ENCODE data around the gene BRDT.

Gene BRDT

DNA sequence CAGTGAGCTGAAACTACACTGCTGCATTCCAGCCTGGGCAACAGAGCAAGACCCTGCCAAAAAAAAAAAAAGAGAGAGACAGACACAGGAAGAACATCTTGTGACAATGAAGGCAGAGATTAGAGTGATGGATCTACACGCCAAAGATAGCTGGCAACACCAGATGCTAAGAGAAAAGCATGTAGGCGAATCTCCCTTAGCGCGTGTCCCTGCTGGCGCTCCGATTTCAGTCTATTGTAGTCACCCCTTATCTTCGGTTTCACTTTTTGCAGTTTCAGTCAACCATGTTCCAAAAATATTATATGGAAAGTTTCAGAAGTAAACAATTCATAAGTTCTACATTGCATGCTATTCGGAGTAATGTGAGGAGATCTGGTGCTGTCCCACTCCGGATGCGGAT lies 11.6 kb upstream of the BRDT start:
- no peak for DNase-seq
- no peaks in the 10 kb centered on the region for H3K9me3 ChIP-seq (ENCODE audit: control insufficient read depth, low read length)
- H3K4ac ChIP-seq (ENCODE audit: low read depth in 1 of 2, low read length in 2 of 2) = no peak overlapping the region
- no peak overlapping the region for H3K4me2 ChIP-seq (ENCODE audit: low read length, poor library complexity, severe bottlenecking)
- no peak overlapping the region for H3K18ac ChIP-seq (ENCODE audit: low read depth in 1 of 2, low read length in 2 of 2)
- WGBS = 98% methylated on average over 7 of the region's 10 CpGs
- H3K27ac ChIP-seq (ENCODE audit: low read length, poor library complexity, severe bottlenecking) = no peak overlapping the region
- H3K9ac ChIP-seq (ENCODE audit: low read length) = no peak overlapping the region
- H2AK5ac ChIP-seq (ENCODE audit: low read length, severe bottlenecking) = no peak overlapping the region
- no peak overlapping the region for H2AFZ ChIP-seq (ENCODE audit: low read depth, low read length)
- no peak overlapping the region for H2BK5ac ChIP-seq (ENCODE audit: low read depth, low read length, poor library complexity, severe bottlenecking)
- no peak overlapping the region for H4K91ac ChIP-seq (ENCODE audit: low read length)
- no peak overlapping the region for H2BK120ac ChIP-seq (ENCODE audit: low read depth, low read length)
- H3K27me3 ChIP-seq (ENCODE audit: control insufficient read depth in 1 of 2, insufficient read depth in 1 of 2, low read length in 2 of 2) = no peaks in the 10 kb centered on the region
- no peak overlapping the region for H3K23ac ChIP-seq (ENCODE audit: low read length in 2 of 2)
- no peak overlapping the region for H3K14ac ChIP-seq (ENCODE audit: low read length in 2 of 2)
- H3K36me3 ChIP-seq (ENCODE audit: control insufficient read depth in 1 of 2, insufficient read depth in 2 of 2, low read depth in 1 of 2, low read length in 2 of 2) = no peaks in the 10 kb centered on the region
- H4K8ac ChIP-seq (ENCODE audit: low read length) = no peak overlapping the region
- H3K79me1 ChIP-seq (replicated peaks; ENCODE audit: low read length, poor library complexity, severe bottlenecking) = no peaks in the 10 kb centered on the region
- H3K4me3 ChIP-seq (ENCODE audit: insufficient read depth in 1 of 2, low read depth in 1 of 2, low read length in 2 of 2) = no peak overlapping the region
- no peaks in the 10 kb centered on the region for H3K4me1 ChIP-seq (ENCODE audit: control insufficient read depth, insufficient read depth, low read depth, low read length)
- H2BK15ac ChIP-seq (ENCODE audit: low read depth, poor library complexity, severe bottlenecking) = no peak overlapping the region
- no peak overlapping the region for H2BK12ac ChIP-seq (ENCODE audit: low read length in 2 of 2)

DNA sequence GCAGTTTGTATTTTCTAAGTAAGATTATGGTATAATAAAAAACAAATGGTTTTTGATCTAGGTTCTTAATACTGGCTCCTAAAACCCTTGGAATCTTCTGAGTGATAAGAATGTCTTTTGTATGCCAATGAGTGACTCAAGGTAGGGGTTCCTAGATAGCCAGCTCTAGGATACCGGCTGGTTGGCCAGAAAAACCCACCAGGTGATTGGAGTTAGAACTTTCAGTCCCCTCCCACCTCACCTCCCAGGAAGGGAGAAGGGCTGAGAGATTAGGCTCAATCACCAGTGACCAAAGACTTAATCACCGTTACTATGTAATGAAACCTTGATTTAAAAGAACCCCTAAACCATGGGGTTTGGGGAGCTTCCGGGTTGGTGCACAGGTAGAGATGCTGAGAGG lies 8.7 kb upstream of the BRDT start:
- Histone ChIP-seq H3K4me2 (ENCODE audit: low read length, poor library complexity, severe bottlenecking) (no peak overlapping the region), H3K23ac (ENCODE audit: low read length in 2 of 2) (no peak overlapping the region), H3K27me3 (ENCODE audit: control insufficient read depth in 1 of 2, insufficient read depth in 1 of 2, low read length in 2 of 2) (no peaks in the 10 kb centered on the region), H4K8ac (ENCODE audit: low read length) (no peak overlapping the region), H2BK5ac (ENCODE audit: low read depth, low read length, poor library complexity, severe bottlenecking) (no peak overlapping the region), H3K18ac (ENCODE audit: low read depth in 1 of 2, low read length in 2 of 2) (no peak overlapping the region), H3K9ac (ENCODE audit: low read length) (no peak overlapping the region), H2BK15ac (ENCODE audit: low read depth, poor library complexity, severe bottlenecking) (no peak overlapping the region), H2BK120ac (ENCODE audit: low read depth, low read length) (no peak overlapping the region), H3K9me3 (ENCODE audit: control insufficient read depth, low read length) (no peaks in the 10 kb centered on the region), H3K4ac (ENCODE audit: low read depth in 1 of 2, low read length in 2 of 2) (no peak overlapping the region), H2AFZ (ENCODE audit: low read depth, low read length) (no peak overlapping the region), H4K91ac (ENCODE audit: low read length) (no peak overlapping the region), H3K27ac (ENCODE audit: low read length, poor library complexity, severe bottlenecking) (no peak overlapping the region), H3K79me1 (replicated peaks; ENCODE audit: low read length, poor library complexity, severe bottlenecking) (no peaks in the 10 kb centered on the region), H2BK12ac (ENCODE audit: low read length in 2 of 2) (no peak overlapping the region), H3K36me3 (ENCODE audit: control insufficient read depth in 1 of 2, insufficient read depth in 2 of 2, low read depth in 1 of 2, low read length in 2 of 2) (no peaks in the 10 kb centered on the region), H3K4me1 (ENCODE audit: control insufficient read depth, insufficient read depth, low read depth, low read length) (no peaks in the 10 kb centered on the region), H3K14ac (ENCODE audit: low read length in 2 of 2) (no peak overlapping the region), H2AK5ac (ENCODE audit: low read length, severe bottlenecking) (no peak overlapping the region), H3K4me3 (ENCODE audit: insufficient read depth in 1 of 2, low read depth in 1 of 2, low read length in 2 of 2) (no peak overlapping the region)
- 100% methylated on average over 2 of the region's 3 CpGs for WGBS
- DNase-seq = no peak

DNA sequence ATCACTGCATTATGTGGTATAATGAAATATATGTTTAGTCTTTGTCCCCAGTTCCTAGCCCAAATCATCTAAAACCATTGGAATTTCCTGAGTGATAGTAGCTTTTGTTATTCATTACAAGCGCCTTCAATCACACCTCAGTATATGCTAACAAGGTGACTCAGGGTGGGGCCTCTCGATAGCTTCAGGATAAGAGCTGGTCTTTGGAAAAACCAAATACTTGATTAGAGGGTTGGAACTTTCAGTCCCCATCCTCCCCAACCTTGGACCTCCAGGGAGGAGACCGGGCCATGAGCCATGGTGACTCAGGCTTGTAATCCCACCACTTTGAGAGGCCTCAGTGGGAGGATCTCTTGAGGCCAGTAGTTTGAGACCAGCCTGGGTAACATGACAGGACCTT lies 5.1 kb upstream of the BRDT start:
- no peak overlapping the region for H3K18ac ChIP-seq (ENCODE audit: low read depth in 1 of 2, low read length in 2 of 2)
- no peak overlapping the region for H2BK15ac ChIP-seq (ENCODE audit: low read depth, poor library complexity, severe bottlenecking)
- H2BK12ac ChIP-seq (ENCODE audit: low read length in 2 of 2) = no peak overlapping the region
- no peak overlapping the region for H2AFZ ChIP-seq (ENCODE audit: low read depth, low read length)
- H3K9me3 ChIP-seq (ENCODE audit: control insufficient read depth, low read length) = no peaks in the 10 kb centered on the region
- H2BK120ac ChIP-seq (ENCODE audit: low read depth, low read length) = no peak overlapping the region
- H3K36me3 ChIP-seq (ENCODE audit: control insufficient read depth in 1 of 2, insufficient read depth in 2 of 2, low read depth in 1 of 2, low read length in 2 of 2) = no peaks in the 10 kb centered on the region
- no peak for DNase-seq
- H4K91ac ChIP-seq (ENCODE audit: low read length) = no peak overlapping the region
- H3K4me2 ChIP-seq (ENCODE audit: low read length, poor library complexity, severe bottlenecking) = no peak overlapping the region
- no peak overlapping the region for H3K23ac ChIP-seq (ENCODE audit: low read length in 2 of 2)
- no peaks in the 10 kb centered on the region for H3K4me1 ChIP-seq (ENCODE audit: control insufficient read depth, insufficient read depth, low read depth, low read length)
- H2BK5ac ChIP-seq (ENCODE audit: low read depth, low read length, poor library complexity, severe bottlenecking) = no peak overlapping the region
- H3K79me1 ChIP-seq (replicated peaks; ENCODE audit: low read length, poor library complexity, severe bottlenecking) = no peaks in the 10 kb centered on the region
- no peak overlapping the region for H3K9ac ChIP-seq (ENCODE audit: low read length)
- H3K4ac ChIP-seq (ENCODE audit: low read depth in 1 of 2, low read length in 2 of 2) = no peak overlapping the region
- no peak overlapping the region for H2AK5ac ChIP-seq (ENCODE audit: low read length, severe bottlenecking)
- no peak overlapping the region for H3K27ac ChIP-seq (ENCODE audit: low read length, poor library complexity, severe bottlenecking)
- 79% methylated on average over 2 of the region's 3 CpGs for WGBS
- H3K27me3 ChIP-seq (ENCODE audit: control insufficient read depth in 1 of 2, insufficient read depth in 1 of 2, low read length in 2 of 2) = no peaks in the 10 kb centered on the region
- no peak overlapping the region for H4K8ac ChIP-seq (ENCODE audit: low read length)
- no peak overlapping the region for H3K4me3 ChIP-seq (ENCODE audit: insufficient read depth in 1 of 2, low read depth in 1 of 2, low read length in 2 of 2)
- no peak overlapping the region for H3K14ac ChIP-seq (ENCODE audit: low read length in 2 of 2)

DNA sequence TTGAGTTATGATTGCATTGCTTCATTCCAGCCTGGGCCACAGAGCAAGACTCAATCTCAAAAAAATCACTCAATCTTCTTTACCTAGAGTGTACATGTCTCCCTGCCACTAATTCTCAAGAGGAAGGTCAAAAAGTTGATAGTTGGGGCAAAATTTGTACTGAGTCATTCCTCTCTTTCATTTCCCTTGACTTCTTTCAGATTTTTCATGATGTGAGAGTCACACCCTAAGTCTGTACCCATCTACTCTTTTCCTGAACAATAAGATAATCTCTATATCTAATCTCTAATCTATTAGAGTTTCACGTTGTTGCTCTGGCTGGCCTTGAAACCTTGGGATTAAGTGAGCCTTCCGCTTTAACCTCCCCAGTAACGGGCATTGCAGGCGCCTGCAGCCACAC lies 1.1 kb upstream of the BRDT start:
- H4K8ac ChIP-seq (ENCODE audit: low read length) = no peak overlapping the region
- H2AFZ ChIP-seq (ENCODE audit: low read depth, low read length) = no peak overlapping the region
- no peak overlapping the region for H3K27ac ChIP-seq (ENCODE audit: low read length, poor library complexity, severe bottlenecking)
- no peak overlapping the region for H3K4me2 ChIP-seq (ENCODE audit: low read length, poor library complexity, severe bottlenecking)
- no peaks in the 10 kb centered on the region for H3K36me3 ChIP-seq (ENCODE audit: control insufficient read depth in 1 of 2, insufficient read depth in 2 of 2, low read depth in 1 of 2, low read length in 2 of 2)
- H3K4me1 ChIP-seq (ENCODE audit: control insufficient read depth, insufficient read depth, low read depth, low read length) = no peaks in the 10 kb centered on the region
- H2BK5ac ChIP-seq (ENCODE audit: low read depth, low read length, poor library complexity, severe bottlenecking) = no peak overlapping the region
- H3K18ac ChIP-seq (ENCODE audit: low read depth in 1 of 2, low read length in 2 of 2) = no peak overlapping the region
- no peaks in the 10 kb centered on the region for H3K9me3 ChIP-seq (ENCODE audit: control insufficient read depth, low read length)
- H2BK15ac ChIP-seq (ENCODE audit: low read depth, poor library complexity, severe bottlenecking) = no peak overlapping the region
- no peak overlapping the region for H3K9ac ChIP-seq (ENCODE audit: low read length)
- no peaks in the 10 kb centered on the region for H3K27me3 ChIP-seq (ENCODE audit: control insufficient read depth in 1 of 2, insufficient read depth in 1 of 2, low read length in 2 of 2)
- H4K91ac ChIP-seq (ENCODE audit: low read length) = no peak overlapping the region
- no peak overlapping the region for H2BK120ac ChIP-seq (ENCODE audit: low read depth, low read length)
- DNase-seq = no peak
- 80% methylated on average over 4 of the region's 4 CpGs for WGBS
- no peak overlapping the region for H2AK5ac ChIP-seq (ENCODE audit: low read length, severe bottlenecking)
- H3K4me3 ChIP-seq (ENCODE audit: insufficient read depth in 1 of 2, low read depth in 1 of 2, low read length in 2 of 2) = no peak overlapping the region
- no peaks in the 10 kb centered on the region for H3K79me1 ChIP-seq (replicated peaks; ENCODE audit: low read length, poor library complexity, severe bottlenecking)
- no peak overlapping the region for H3K23ac ChIP-seq (ENCODE audit: low read length in 2 of 2)
- no peak overlapping the region for H3K4ac ChIP-seq (ENCODE audit: low read depth in 1 of 2, low read length in 2 of 2)
- no peak overlapping the region for H3K14ac ChIP-seq (ENCODE audit: low read length in 2 of 2)
- H2BK12ac ChIP-seq (ENCODE audit: low read length in 2 of 2) = no peak overlapping the region

Measured in mesenchymal stem cell (in vitro differentiated cells and primary cell).